CD4-positive, alpha-beta T cell (primary cell): Measurements from ENCODE around the gene DNMT1. TPM values are rescaled to one million over a fixed set of nuclear protein-coding genes. Genes with fewer than 3 reads are reported as not detected.

ENCODE experiments used
- ATAC-seq: fragments of 200-7000 bp; cut with Tn5 transposase; one replicate; pipeline ENCODE4 v1.10.0; 2022; ENCODE audit warnings: mild to moderate bottlenecking; ENCODE audit not compliant: poor library complexity
- CTCF ChIA-PET: fragments of 350-600 bp; sonication (Branson Sonifier 250); formaldehyde crosslinking; loops from one replicate; lab custom pipeline; 2021; ENCODE audit warnings: antibody characterized with exemption, inconsistent platforms; lab: Charles Lee
- POLR2A ChIA-PET: fragments of 350-600 bp; sonication (Branson Sonifier 250); formaldehyde crosslinking; loops from one replicate; lab custom pipeline; 2021; ENCODE audit warnings: antibody characterized with exemption, inconsistent platforms; lab: Charles Lee
- DNase-seq, 14 experiments: peaks; one replicate each; pipeline ENCODE4 v3.0.0-alpha.2; 2013 to 2020; ENCODE audit warnings: mixed read lengths in 2 of 14
- H3K27ac ChIP-seq, 2 donors: one replicate each; pipeline versions ENCODE4 v1.5.1 to v1.7.0; 2013; ENCODE audit warnings: low read length in 2 of 2, low read depth in 1 of 2, mild to moderate bottlenecking in 1 of 2
- H3K27me3 ChIP-seq, 2 experiments: 1 replicate in 1 of 2; 2 replicates in 1 of 2; pipeline versions ENCODE4 v1.6.1 to v1.7.0; 2013; ENCODE audit warnings: low read length in 2 of 2, control low read depth in 1 of 2, mild to moderate bottlenecking in 1 of 2, moderate library complexity in 1 of 2; ENCODE audit not compliant: insufficient read depth in 2 of 2, control insufficient read depth in 1 of 2
- H3K36me3 ChIP-seq: one replicate; pipeline ENCODE4 v1.6.1; 2013; ENCODE audit warnings: low read length, control low read depth; ENCODE audit not compliant: insufficient read depth
- H3K4me1 ChIP-seq: one replicate; pipeline ENCODE4 v1.6.1; 2013; ENCODE audit warnings: low read length, control low read depth; ENCODE audit not compliant: insufficient read depth
- H3K4me3 ChIP-seq: one replicate; pipeline ENCODE4 v1.5.1; 2013; ENCODE audit warnings: mild to moderate bottlenecking, low read length, moderate library complexity
- H3K9me3 ChIP-seq, 2 experiments: 1 replicate in 1 of 2; 2 replicates in 1 of 2; pipeline versions ENCODE4 v1.6.1 to v1.7.0; 2013; ENCODE audit warnings: low read length in 2 of 2, mild to moderate bottlenecking in 2 of 2, control low read depth in 1 of 2, moderate library complexity in 1 of 2; ENCODE audit not compliant: control insufficient read depth in 1 of 2, insufficient read depth in 1 of 2
- H3K27ac Mint-ChIP-seq: one replicate; pipeline ENCODE4 v1.8.0; 2020; ENCODE audit warnings: mixed read lengths
- H3K27me3 Mint-ChIP-seq: one replicate; pipeline ENCODE4 v1.8.0; 2021; ENCODE audit warnings: mixed read lengths
- H3K36me3 Mint-ChIP-seq: one replicate; pipeline ENCODE4 v1.8.0; 2021; ENCODE audit warnings: low read depth, mixed read lengths
- H3K4me1 Mint-ChIP-seq: one replicate; pipeline ENCODE4 v1.8.0; 2021; ENCODE audit warnings: low read depth, mixed read lengths
- H3K4me3 Mint-ChIP-seq: one replicate; pipeline ENCODE4 v1.8.0; 2020; ENCODE audit warnings: mild to moderate bottlenecking, mixed read lengths
- H3K9me3 Mint-ChIP-seq: one replicate; pipeline ENCODE4 v1.8.0; 2020; ENCODE audit warnings: mixed read lengths
- intact Hi-C, 2 experiments: fragments of 100-400 bp; cut with DNase I in 1 of 2; cut with micrococcal nuclease in 1 of 2; formaldehyde crosslinking; loops; one replicate each; pipeline versions ENCODE4 v1.15.1 to v1.9.0; 2023 to 2025; cut with DNase I, micrococcal nuclease
- total RNA-seq, 174 experiments: library from RNA in 2 of 174; stranded (reverse) in 2 of 174; gene quantifications; one replicate each; pipeline ENCODE4 v1.2.3 and lab custom pipeline; 2021 to 2026
- TF ChIP-seq, protein P1 (sequence below): fragments of 200-600 bp; IDR thresholded peaks from one replicate; pipeline ENCODE4 v1.8.0; 2022; ENCODE audit warnings: antibody characterized with exemption, mild to moderate bottlenecking

The DNMT1 gene
- total RNA-seq, 2 experiments from 2014 or later = 159 to 160 TPM

- POLR2A ChIA-PET = interaction anchor here (2.7 kb wide), 1 partner anchor 21 kb away, joined by 11 read pairs; no protein-coding TSS in a partner anchor
- H3K27me3 Mint-ChIP-seq = no peaks in the 10 kb centered on the region
Observed at GRCh38 chr19:10122045-10122444, 72.7 kb downstream of the DNMT1 start.

GRCh38 chr19:10120538-10121189, 74.1 kb downstream of the DNMT1 start:
- H3K9me3 ChIP-seq = no peaks in the 10 kb centered on the region
- intact Hi-C loops = loop anchor here in 1 of 2 experiments (2.0 kb wide), 1 partner anchor 22 kb away; no protein-coding TSS in a partner anchor
- H3K27me3 Mint-ChIP-seq = no peaks in the 10 kb centered on the region
- H3K4me3 ChIP-seq = no peak overlapping the region
- H3K9me3 Mint-ChIP-seq = no peaks in the 10 kb centered on the region
- H3K4me3 Mint-ChIP-seq = no peak overlapping the region
- TF ChIP-seq, protein P1, sequence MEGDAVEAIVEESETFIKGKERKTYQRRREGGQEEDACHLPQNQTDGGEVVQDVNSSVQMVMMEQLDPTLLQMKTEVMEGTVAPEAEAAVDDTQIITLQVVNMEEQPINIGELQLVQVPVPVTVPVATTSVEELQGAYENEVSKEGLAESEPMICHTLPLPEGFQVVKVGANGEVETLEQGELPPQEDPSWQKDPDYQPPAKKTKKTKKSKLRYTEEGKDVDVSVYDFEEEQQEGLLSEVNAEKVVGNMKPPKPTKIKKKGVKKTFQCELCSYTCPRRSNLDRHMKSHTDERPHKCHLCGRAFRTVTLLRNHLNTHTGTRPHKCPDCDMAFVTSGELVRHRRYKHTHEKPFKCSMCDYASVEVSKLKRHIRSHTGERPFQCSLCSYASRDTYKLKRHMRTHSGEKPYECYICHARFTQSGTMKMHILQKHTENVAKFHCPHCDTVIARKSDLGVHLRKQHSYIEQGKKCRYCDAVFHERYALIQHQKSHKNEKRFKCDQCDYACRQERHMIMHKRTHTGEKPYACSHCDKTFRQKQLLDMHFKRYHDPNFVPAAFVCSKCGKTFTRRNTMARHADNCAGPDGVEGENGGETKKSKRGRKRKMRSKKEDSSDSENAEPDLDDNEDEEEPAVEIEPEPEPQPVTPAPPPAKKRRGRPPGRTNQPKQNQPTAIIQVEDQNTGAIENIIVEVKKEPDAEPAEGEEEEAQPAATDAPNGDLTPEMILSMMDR = no peak
- H3K27ac Mint-ChIP-seq = no peak overlapping the region
- H3K27me3 ChIP-seq = no peaks in the 10 kb centered on the region
- POLR2A ChIA-PET = interaction anchor here (1.1 to 2.7 kb wide), 3 partner anchors 14 to 24 kb away, joined by 5 to 11 read pairs (median 7); partner anchors contain the start of gene PPAN
- DNase-seq (no peak), ATAC-seq (no peak)
- H3K27ac ChIP-seq = no peak overlapping the region
- H3K36me3 ChIP-seq = peaks cover 31% of the 10 kb centered on the region
- peaks cover 36% of the 10 kb centered on the region for H3K36me3 Mint-ChIP-seq
- CTCF ChIA-PET = interaction anchor here (0.7 to 2.4 kb wide), 6 partner anchors 11 to 296 kb away, joined by 3 to 9 read pairs (median 4); no protein-coding TSS in a partner anchor
- H3K4me1 ChIP-seq = peaks cover 42% of the 10 kb centered on the region
- H3K4me1 Mint-ChIP-seq = peaks cover 11% of the 10 kb centered on the region

More at GRCh38 chr19:10122045-10122444, 72.7 kb downstream of the DNMT1 start:
- peaks cover 28% of the 10 kb centered on the region for H3K36me3 Mint-ChIP-seq
- TF ChIP-seq, protein P1 = no peak
- Histone ChIP-seq H3K4me1 (peaks cover 30% of the 10 kb centered on the region), H3K36me3 (peaks cover 21% of the 10 kb centered on the region), H3K27me3 (no peaks in the 10 kb centered on the region), H3K27ac (no peak overlapping the region), H3K4me3 (no peak overlapping the region), H3K9me3 (no peaks in the 10 kb centered on the region)
- no peak for DNase-seq
- no peaks in the 10 kb centered on the region for H3K9me3 Mint-ChIP-seq
- no peak overlapping the region for H3K4me3 Mint-ChIP-seq
- no peak overlapping the region for H3K27ac Mint-ChIP-seq
- ATAC-seq = no peak
- intact Hi-C loops = no loop called here
- CTCF ChIA-PET = interaction anchor here (2.4 kb wide), 1 partner anchor 21 kb away, joined by 9 read pairs; no protein-coding TSS in a partner anchor
- peaks cover 11% of the 10 kb centered on the region for H3K4me1 Mint-ChIP-seq

DNA sequence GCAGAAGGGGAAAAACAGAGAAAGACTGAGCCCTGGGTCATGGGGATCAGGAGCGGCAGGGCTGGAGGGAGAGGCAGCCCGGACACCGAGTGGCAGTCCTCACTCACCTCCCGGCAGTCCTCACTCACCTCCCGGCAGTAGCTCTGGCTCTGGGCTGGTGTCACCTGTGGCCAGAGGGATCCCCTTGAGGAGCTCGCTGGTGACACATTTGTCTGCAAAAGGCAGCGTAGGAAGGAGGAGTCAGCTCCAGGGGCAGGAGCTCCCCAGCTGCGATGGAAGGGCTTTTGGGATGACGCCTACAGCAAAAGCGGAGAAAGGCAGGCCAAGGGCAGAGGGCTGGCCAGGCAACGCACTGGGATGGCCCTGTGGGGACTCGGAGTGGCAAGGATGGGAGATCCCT, 75.8 kb downstream of the DNMT1 start:
- no peak for ATAC-seq
- intact Hi-C loops = loop anchor here (2.0 kb wide), 2 partner anchors 24 to 132 kb away; no protein-coding TSS in a partner anchor
- H3K27ac Mint-ChIP-seq = peak overlapping the region; percentile 89
- ChIA-PET POLR2A (interaction anchor here (1.2 to 6.4 kb wide), 3 partner anchors 13 to 24 kb away, joined by 3 to 55 read pairs (median 5); partner anchors contain the start of gene PPAN), CTCF (interaction anchor here (1.0 to 1.5 kb wide), 2 partner anchors 12 to 24 kb away, joined by 3 to 5 read pairs; no protein-coding TSS in a partner anchor)
- no peaks in the 10 kb centered on the region for H3K27me3 Mint-ChIP-seq
- no peaks in the 10 kb centered on the region for H3K9me3 Mint-ChIP-seq
- Histone ChIP-seq H3K27ac (peak overlapping the region; percentile 60 to 70), H3K36me3 (peaks cover 48% of the 10 kb centered on the region), H3K4me1 (peaks cover 51% of the 10 kb centered on the region), H3K27me3 (no peaks in the 10 kb centered on the region), H3K4me3 (peak overlapping the region; percentile 97), H3K9me3 (no peaks in the 10 kb centered on the region)
- TF ChIP-seq, protein P1 = no peak
- peaks cover 11% of the 10 kb centered on the region for H3K4me1 Mint-ChIP-seq
- peaks cover 47% of the 10 kb centered on the region for H3K36me3 Mint-ChIP-seq
- DNase-seq = peak in 1 of 14 experiments; percentile 39
- peak overlapping the region; percentile 96 for H3K4me3 Mint-ChIP-seq
